ENCODE measurements around the gene PAK4. TPM values are rescaled to one million over a fixed set of nuclear protein-coding genes. Genes with fewer than 3 reads are reported as not detected.
A peak's percentile ranks its signal among the peaks of the same experiment; 100 is the strongest.

Gene PAK4
- total and polyA plus RNA-seq, 8 donors = 4.2 to 80.4 (median 24.4) TPM

- 40 to 90% (median 68%) methylated on average over 1 of the region's 1 CpG for WGBS, 5 donors
- TF ChIP-seq EP300 (IDR thresholded peaks at IDR 0.05) = no peak
- no peak for TF ChIP-seq POLR2AphosphoS5 (IDR thresholded peaks at IDR 0.05)
- TF ChIP-seq CTCF (IDR thresholded peaks at IDR 0.05) = no peak
- no peak for TF ChIP-seq POLR2A (IDR thresholded peaks at IDR 0.05)
- no peak for DNase-seq
- intact Hi-C loops (cut with DNase I; ENCODE audit: low total_unique reads) = loop anchor here (5.0 kb wide), 1 partner anchor 67 kb away; no protein-coding TSS in a partner anchor
- Histone ChIP-seq H3K9me3 (no peaks in the 10 kb centered on the region), H3K4me1 (peaks cover 0 to 20% (median 11%) of the 10 kb centered on the region in 4 donors), H3K36me3 (no peaks in the 10 kb centered on the region), H3K4me3 (no peak overlapping the region), H3K27ac (no peak overlapping the region), H3K27me3 (peaks cover 0 to 15% (median 0%) of the 10 kb centered on the region in 3 donors)
These were observed 5.8 kb upstream of the PAK4 start for GRCh38 chr19:39119830-39120229.

GRCh38 chr19:39122934-39123731 lies 2.5 kb upstream of the PAK4 start:
- Histone ChIP-seq H3K36me3 (no peaks in the 10 kb centered on the region), H3K9me3 (no peaks in the 10 kb centered on the region), H3K4me1 (peaks cover 15 to 49% (median 40%) of the 10 kb centered on the region in 4 donors), H3K4me3 (no peak overlapping the region), H3K27ac (no peak overlapping the region), H3K27me3 (peaks cover 0 to 15% (median 0%) of the 10 kb centered on the region in 3 donors)
- no peak for DNase-seq
- intact Hi-C loops (cut with DNase I; ENCODE audit: low total_unique reads) = loop anchor here (5.0 kb wide), 1 partner anchor 64 kb away; no protein-coding TSS in a partner anchor
- 67 to 77% (median 69%) methylated on average over 17 to 18 of the region's 18 CpGs for WGBS, 5 donors
- TF ChIP-seq POLR2AphosphoS5 (IDR thresholded peaks at IDR 0.05) = no peak

- H3K27me3 ChIP-seq = peaks cover 0 to 15% (median 0%) of the 10 kb centered on the region in 3 donors
- intact Hi-C loops (cut with DNase I; ENCODE audit: low total_unique reads) = loop anchor here (5.0 kb wide), 1 partner anchor 63 kb away; no protein-coding TSS in a partner anchor
- H3K4me3 ChIP-seq = no peak overlapping the region
- WGBS, 5 donors = 67 to 76% (median 73%) methylated on average over 7 of the region's 7 CpGs
- no peak for TF ChIP-seq EP300 (IDR thresholded peaks at IDR 0.05)
- TF ChIP-seq POLR2AphosphoS5 (IDR thresholded peaks at IDR 0.05) = no peak
- no peak for TF ChIP-seq POLR2A (IDR thresholded peaks at IDR 0.05)
- no peak for TF ChIP-seq CTCF (IDR thresholded peaks at IDR 0.05)
- no peak for DNase-seq
- H3K36me3 ChIP-seq = no peaks in the 10 kb centered on the region
- no peaks in the 10 kb centered on the region for H3K9me3 ChIP-seq
- no peak overlapping the region for H3K27ac ChIP-seq
- peaks cover 23 to 60% (median 52%) of the 10 kb centered on the region in 4 donors for H3K4me1 ChIP-seq
These were observed 1.3 kb upstream of the PAK4 start for GRCh38 chr19:39124136-39124764.

- no peaks in the 10 kb centered on the region for H3K36me3 ChIP-seq
- H3K9me3 ChIP-seq = no peaks in the 10 kb centered on the region
- 35 to 42% (median 38%) methylated on average over 7 of the region's 7 CpGs for WGBS, 5 donors
- DNase-seq = no peak
- intact Hi-C loops (cut with DNase I; ENCODE audit: low total_unique reads) = no loop called here
- H3K4me3 ChIP-seq = peak overlapping the region; percentile 89 to 98 (median 92)
- peak overlapping the region; percentile 68 to 91 (median 90) for H3K27ac ChIP-seq
- peaks cover 28 to 69% (median 61%) of the 10 kb centered on the region in 4 donors for H3K4me1 ChIP-seq
- TF ChIP-seq POLR2AphosphoS5 (IDR thresholded peaks at IDR 0.05) = no peak
- no peak for TF ChIP-seq POLR2A (IDR thresholded peaks at IDR 0.05)
- no peak for TF ChIP-seq EP300 (IDR thresholded peaks at IDR 0.05)
- no peak for TF ChIP-seq CTCF (IDR thresholded peaks at IDR 0.05)
- H3K27me3 ChIP-seq = peaks cover 0 to 9% (median 0%) of the 10 kb centered on the region in 3 donors
These were observed 410 bp upstream of the PAK4 start for GRCh38 chr19:39125199-39125553.
